PC-9 (cell line): ENCODE data around the gene TNP2.

Experiments
- CTCF ChIP-seq: fragments of 200-600 bp; sonication (generic); conservative IDR thresholded peaks from 2 replicates; pipeline ENCODE4 v1.6.1; 2017; ENCODE audit warnings: mixed run types, antibody characterized with exemption, mild to moderate bottlenecking, moderate library complexity
- EZH2 ChIP-seq: fragments of 200-600 bp; sonication (generic); IDR thresholded peaks from 2 replicates; pipeline ENCODE4 v1.8.0; 2017; ENCODE audit warnings: antibody characterized with exemption, low read depth

GRCh38 chr16:11224894-11225676 is 44.0 kb downstream of the TNP2 start:
- TF ChIP-seq CTCF (no peak), EZH2 (no peak)
